Nephron progenitor cell (in vitro differentiated cells): Measurements from ENCODE around the gene BACE2.

ENCODE experiments used
- DNase-seq: peaks from one replicate; pipeline ENCODE4 v3.0.0; 2021
- H3K27ac Mint-ChIP-seq: 2 replicates; pipeline ENCODE4 v1.8.0; 2021; ENCODE audit warnings: mild to moderate bottlenecking, moderate library complexity, mixed read lengths
- H3K27me3 Mint-ChIP-seq: 2 replicates; pipeline ENCODE4 v1.8.0; 2021; ENCODE audit warnings: mild to moderate bottlenecking, low read depth, mixed read lengths; ENCODE audit not compliant: poor library complexity
- H3K36me3 Mint-ChIP-seq: 2 replicates; pipeline ENCODE4 v1.8.0; 2021; ENCODE audit warnings: low read depth, mixed read lengths
- H3K4me1 Mint-ChIP-seq: 2 replicates; pipeline ENCODE4 v1.8.0; 2021; ENCODE audit warnings: mixed read lengths
- H3K4me3 Mint-ChIP-seq: 2 replicates; pipeline ENCODE4 v1.8.0; 2021; ENCODE audit warnings: mild to moderate bottlenecking, moderate library complexity, mixed read lengths
- H3K9me3 Mint-ChIP-seq: 2 replicates; pipeline ENCODE4 v1.8.0; 2021; ENCODE audit warnings: mild to moderate bottlenecking, moderate library complexity, mixed read lengths
- CTCF ChIP-seq: fragments of 200-600 bp; sonication (generic); IDR thresholded peaks from 2 replicates; pipeline ENCODE4 v1.5.0; 2021; ENCODE audit warnings: antibody characterized with exemption

The BACE2 gene

GRCh38 chr21:41321211-41321907 lies 153.4 kb downstream of the BACE2 start:
- Mint-ChIP-seq H3K9me3 (no peaks in the 10 kb centered on the region), H3K27me3 (peaks cover 48% of the 10 kb centered on the region), H3K4me1 (peaks cover 23% of the 10 kb centered on the region), H3K36me3 (no peaks in the 10 kb centered on the region), H3K4me3 (no peak overlapping the region), H3K27ac (no peak overlapping the region)
- TF ChIP-seq CTCF = no peak
- no peak for DNase-seq

DNA sequence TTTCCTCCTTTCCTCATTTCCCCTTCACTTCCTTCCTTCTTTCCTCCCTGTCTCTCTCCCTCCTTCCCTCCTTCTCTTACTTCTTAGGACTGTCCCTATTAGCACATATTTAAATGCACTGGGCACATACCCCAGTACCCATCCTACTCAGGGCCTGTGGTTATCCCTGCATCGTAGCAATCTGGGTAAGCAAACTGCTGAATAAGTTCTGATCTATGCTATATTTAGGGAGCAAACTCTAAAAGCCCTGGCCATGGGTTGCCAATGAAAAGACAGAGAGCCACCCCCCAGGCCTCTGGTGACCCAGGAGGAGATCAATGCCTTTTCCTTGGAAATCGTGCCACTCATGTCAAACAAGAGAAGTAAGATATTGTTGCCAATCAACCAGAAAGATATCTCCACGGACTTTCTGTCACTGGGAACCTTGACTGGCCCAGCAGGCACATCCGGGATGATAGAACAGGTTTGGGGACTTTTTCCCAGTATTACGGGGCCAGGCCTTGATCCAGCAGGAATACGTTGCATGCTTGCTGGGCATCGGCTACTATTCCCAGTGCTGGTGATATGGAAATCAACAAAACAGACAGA lies 154.0 kb downstream of the BACE2 start:
- Mint-ChIP-seq H3K27me3 (peaks cover 44% of the 10 kb centered on the region), H3K4me1 (peaks cover 23% of the 10 kb centered on the region), H3K36me3 (no peaks in the 10 kb centered on the region), H3K9me3 (no peaks in the 10 kb centered on the region), H3K4me3 (no peak overlapping the region), H3K27ac (no peak overlapping the region)
- DNase-seq = no peak
- no peak for TF ChIP-seq CTCF

DNA sequence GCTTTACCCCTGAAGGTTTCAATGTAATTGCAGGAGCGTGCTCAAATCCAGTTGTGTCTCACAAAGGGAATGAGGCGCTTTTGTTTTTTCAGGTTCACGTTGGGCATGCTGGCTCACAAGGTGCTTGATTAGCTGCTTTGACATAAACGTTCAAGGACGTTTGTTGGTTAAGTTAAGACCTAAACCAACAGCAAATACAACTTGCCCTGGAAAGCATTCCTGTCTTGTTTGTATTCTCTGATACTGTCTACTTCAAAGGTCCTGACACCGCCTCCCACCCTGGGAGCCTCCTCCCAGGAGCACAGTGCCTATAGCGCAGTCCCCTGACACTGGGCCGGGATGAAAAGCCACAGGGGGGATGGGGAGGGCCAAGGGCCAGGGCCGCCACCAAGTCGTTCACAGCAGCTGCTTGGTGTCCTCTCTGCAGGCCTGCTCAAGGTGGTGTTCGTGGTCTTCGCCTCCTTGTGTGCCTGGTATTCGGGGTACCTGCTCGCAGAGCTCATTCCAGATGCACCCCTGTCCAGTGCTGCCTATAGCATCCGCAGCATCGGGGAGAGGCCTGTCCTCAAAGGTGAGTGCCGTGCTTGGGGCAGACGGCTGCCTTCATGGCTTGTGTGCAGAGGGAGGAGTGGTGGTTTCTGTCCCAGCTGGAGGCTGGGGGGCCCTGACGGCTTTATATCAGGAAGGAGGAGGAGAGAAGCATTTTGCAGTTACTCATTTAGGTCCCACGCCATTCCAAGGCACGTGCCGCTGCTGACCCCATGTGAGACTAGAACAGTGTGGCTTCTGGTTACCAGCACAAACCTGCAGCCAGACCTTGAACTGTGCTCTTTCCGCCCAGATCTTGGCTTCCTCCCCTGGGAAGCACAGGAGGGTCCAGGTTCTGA lies 154.8 kb downstream of the BACE2 start:
- no peak for DNase-seq
- TF ChIP-seq CTCF = no peak
- H3K9me3 Mint-ChIP-seq = no peaks in the 10 kb centered on the region
- H3K27ac Mint-ChIP-seq = no peak overlapping the region
- H3K36me3 Mint-ChIP-seq = no peaks in the 10 kb centered on the region
- no peak overlapping the region for H3K4me3 Mint-ChIP-seq
- H3K27me3 Mint-ChIP-seq = peaks cover 37% of the 10 kb centered on the region
- peaks cover 19% of the 10 kb centered on the region for H3K4me1 Mint-ChIP-seq

DNA sequence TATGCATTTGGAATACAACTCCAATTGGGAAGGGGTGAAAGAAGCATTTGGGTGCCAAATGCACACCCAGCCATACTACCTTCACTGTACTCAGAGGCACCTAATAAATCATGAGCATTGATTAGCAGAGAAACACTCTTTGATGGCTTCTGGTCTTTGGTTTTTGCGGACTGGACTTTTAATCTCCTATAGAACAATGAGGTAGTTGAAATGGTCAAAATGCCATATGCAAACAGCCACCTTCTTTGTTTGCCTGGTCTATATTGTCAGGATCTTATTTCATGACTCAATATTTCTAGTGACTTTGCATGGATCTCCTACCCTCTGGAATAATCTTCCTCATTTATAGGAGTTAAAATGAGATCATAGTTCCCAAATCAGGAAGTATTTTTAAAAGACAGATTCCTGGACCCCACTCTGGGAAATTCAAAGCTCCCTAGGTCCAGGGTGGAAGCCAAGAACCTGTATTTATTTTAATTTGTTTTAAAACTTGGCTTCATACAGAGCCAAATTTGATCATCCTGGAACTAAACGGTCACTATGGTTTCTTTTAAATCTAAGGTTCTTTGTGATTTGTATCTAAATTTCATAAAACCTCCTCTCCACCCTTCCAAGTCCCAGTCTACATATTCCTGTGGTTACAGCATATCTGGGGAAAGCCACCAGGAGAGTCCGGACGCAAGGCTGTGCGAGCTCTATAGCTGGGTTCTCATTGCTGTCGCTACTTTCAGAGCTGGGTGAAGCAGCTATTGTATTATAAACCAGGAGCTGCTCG lies 157.4 kb downstream of the BACE2 start:
- no peak for TF ChIP-seq CTCF
- no peak for DNase-seq
- peaks cover 14% of the 10 kb centered on the region for H3K27me3 Mint-ChIP-seq
- no peaks in the 10 kb centered on the region for H3K9me3 Mint-ChIP-seq
- peaks cover 21% of the 10 kb centered on the region for H3K4me1 Mint-ChIP-seq
- H3K36me3 Mint-ChIP-seq = no peaks in the 10 kb centered on the region
- no peak overlapping the region for H3K4me3 Mint-ChIP-seq
- H3K27ac Mint-ChIP-seq = no peak overlapping the region

- no peak overlapping the region for H3K4me3 Mint-ChIP-seq
- no peak overlapping the region for H3K27ac Mint-ChIP-seq
- no peaks in the 10 kb centered on the region for H3K36me3 Mint-ChIP-seq
- no peaks in the 10 kb centered on the region for H3K9me3 Mint-ChIP-seq
- peaks cover 6% of the 10 kb centered on the region for H3K27me3 Mint-ChIP-seq
- no peak for TF ChIP-seq CTCF
- DNase-seq = no peak
- peaks cover 21% of the 10 kb centered on the region for H3K4me1 Mint-ChIP-seq
Measured at GRCh38 chr21:41326414-41327080, 158.6 kb downstream of the BACE2 start.
